Stimulated activated CD4-positive, alpha-beta T cell treated with anti-CD3 and anti-CD28 coated beads, Interleukin-4, amount 100 ng/mL, for 1 hour (primary cell): ENCODE data around the gene RPS18.
"Not testable (repeated sequence)": the region's sequence is repeated elsewhere in the genome, so short reads cannot be mapped to it uniquely, and the experiment has no call there.

Experiments
- DNase-seq: peaks from one replicate; pipeline ENCODE4 v3.0.0-alpha.2; 2020

RPS18 gene

DNA sequence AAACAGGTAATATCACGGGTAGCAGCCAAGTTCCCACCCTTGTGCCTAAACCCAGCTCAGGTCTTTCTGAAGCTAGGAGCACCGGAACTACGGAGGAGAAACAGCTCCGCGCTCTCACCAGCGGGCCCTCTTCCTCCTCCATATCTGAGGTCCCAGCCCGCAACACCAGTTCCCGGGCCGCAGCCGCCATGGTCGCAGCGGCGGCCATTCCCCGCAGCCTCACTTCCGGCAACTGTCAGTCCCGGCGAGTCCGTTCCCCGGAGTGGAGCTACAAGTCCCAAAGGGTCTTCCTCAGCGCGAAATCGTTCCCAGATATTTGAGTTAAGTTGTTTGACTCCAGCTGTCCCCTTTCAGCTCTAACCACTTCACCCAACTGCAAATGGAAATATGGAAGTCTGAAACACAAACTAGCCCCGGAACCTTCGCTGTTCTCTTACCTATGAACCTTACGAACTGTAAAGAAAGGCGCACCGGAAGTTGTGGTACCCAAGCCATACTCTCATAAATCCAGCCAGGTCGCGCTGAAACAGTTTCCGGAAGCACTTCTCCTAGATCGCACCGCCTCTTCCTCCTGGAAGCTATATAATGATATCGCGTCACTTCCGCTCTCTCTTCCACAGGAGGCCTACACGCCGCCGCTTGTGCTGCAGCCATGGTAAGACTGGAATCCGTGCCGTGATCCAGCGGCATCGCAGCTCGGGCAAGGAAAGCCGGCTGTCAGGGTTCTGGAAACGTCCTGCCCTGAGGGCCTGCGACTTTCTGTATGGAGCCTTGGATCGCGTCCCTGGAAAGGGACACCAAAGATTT is at the start of gene RPS18, which contains the start of gene VPS52:
RPS18 (plus strand) TSS at position 608 of the 807 bp plus-strand sequence; CDS start at position 653, 45 bp downstream.
VPS52 (minus strand) TSS at position 409 of the 807 bp plus-strand sequence; CDS start at position 208, 201 bp downstream.
- DNase-seq: peak; percentile 83

DNA sequence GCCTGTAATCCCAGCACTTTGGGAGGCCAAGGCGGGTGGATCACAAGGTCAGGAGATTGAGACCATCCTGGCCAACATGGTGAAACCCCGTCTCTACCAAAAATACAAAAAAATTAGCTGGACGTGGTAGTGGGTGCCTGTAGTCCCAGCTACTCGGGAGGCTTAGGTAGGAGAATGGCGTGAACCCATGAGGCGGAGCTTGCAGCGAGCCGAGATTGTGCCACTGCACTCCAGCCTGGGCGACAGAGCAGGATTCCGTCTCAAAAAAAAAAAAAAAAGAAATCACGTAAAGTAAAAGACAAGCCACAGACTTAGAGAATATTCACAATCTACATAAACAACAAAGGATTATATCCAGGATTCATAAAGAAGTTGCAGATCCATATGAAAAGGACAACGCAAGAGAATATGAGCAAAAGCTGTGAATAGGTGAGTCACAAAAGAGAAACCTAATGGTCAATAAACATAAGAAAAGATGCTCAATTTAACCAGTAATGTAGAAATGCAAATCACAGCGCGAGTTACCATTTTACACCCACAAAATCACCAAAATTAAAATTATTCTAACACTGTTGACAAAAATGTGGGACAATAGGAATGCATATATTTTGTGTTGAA is 45.3 kb upstream of the RPS18 start:
- not testable (repeated sequence) for DNase-seq

DNA sequence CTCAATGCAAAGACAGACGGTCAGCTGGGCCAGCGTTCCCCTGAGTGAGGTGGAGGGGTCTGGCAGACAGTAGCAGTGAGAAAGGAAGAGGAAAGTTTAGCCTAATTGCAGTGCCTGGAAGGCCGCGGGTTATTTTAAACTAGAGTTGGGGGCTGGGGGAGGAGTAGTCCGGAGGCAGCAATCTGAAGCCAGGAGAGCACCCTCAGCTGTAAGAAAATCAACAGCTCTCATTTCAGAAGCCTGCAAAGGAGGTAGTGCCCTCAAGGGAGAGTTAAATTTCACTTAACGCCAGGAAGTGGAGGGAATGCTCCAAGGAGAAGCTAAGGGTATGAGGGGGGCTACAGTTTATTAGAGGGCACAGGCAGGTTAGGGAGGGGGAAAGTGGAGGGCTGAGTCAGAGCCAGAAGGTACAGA is 36.6 kb upstream of the RPS18 start:
- no peak for DNase-seq

DNA sequence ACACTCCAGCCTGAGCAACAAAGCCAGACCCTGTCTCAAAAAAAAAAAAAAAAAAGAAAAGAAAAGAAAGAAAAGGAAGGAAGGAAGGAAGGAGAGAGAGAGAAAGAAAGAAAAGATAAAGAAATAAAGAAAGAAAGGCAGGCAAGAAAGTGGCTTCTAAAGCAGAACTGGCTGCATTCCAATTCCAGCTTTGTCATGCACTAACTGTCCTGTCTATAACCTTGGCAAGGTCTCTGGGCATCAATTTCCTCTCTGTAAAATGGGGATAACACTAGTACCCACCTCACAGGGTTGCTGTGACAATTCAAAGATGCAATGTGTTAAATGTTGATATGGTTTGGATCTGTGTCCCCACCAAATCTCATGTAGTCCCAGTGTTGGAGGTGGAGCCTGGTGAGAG is 35.5 kb upstream of the RPS18 start:
- no peak for DNase-seq

DNA sequence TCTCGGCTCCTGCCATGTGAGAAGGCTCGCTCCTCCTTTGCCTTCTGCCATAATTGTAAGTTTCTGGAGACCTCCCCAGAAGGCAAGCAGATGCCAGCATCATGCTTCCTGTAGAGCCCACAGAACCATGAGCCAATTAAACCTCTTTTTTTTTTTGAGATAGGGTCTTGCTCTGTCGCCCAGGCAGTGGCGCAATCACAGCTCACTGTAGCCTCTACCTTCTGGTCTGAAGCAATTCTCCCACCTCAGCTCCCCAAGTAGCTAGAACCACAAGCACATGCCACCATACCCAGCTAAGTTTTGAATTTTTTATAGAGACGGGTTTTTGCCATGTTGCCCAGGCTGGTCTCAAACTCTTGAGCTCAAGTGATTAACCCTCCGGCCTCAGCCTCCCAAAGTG is 35.0 kb upstream of the RPS18 start:
- no peak for DNase-seq

DNA sequence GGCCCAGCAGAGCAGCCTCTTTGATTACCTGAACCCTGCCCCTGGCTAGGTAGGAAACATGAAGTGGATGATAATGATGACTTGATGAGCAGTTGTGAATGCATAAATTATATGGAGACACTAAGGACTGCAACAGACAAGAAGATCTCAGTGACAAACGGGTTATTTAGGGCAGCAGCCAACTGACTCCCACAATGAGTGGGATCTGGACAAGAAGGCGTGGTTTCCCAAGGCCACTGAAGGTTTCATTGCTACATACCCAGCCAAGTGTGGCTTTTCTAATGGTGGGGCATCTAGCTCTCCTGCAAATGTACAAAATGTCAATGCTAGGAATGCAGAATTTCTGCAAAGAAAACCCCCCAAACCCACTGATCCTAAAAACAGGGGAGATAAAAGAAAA is 34.1 kb upstream of the RPS18 start:
- DNase-seq: no peak

DNA sequence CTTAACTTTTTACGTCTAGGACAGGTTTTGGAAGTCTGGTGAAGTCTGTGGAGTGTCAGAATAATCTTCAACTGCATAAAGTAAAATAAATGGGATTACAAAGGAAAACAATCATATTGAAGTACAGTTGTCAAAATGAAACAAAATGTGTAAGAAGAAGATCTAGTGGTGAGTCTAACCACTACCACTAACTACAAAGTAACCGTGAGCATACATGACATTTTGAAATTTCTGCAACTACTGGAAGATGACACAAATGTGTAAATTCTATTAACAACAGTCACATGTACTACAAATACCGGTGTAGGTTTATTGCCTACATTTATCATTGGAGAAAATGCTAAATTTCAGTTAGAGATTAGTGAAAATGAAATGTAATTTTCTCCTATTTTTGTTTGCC is 29.9 kb upstream of the RPS18 start:
- DNase-seq: no peak

DNA sequence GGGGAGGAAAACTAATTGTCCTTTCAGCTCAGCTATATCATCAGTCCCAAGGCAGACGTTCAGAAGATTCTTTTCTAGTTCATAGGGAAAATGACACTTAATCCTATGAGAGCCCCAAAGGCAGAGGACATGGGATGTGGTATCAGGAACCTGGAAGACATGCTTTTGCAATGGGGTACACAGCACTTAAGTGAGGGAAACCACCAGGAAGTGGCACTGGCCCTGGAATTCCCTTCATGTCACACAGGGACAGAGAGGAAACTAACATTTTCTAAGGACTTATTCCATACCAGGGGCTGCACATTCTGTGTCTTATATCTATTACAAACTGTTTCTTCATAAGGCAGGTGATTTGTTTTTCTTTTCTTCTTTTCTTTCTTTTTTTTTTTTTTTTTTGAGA is 28.4 kb upstream of the RPS18 start:
- no peak for DNase-seq

DNA sequence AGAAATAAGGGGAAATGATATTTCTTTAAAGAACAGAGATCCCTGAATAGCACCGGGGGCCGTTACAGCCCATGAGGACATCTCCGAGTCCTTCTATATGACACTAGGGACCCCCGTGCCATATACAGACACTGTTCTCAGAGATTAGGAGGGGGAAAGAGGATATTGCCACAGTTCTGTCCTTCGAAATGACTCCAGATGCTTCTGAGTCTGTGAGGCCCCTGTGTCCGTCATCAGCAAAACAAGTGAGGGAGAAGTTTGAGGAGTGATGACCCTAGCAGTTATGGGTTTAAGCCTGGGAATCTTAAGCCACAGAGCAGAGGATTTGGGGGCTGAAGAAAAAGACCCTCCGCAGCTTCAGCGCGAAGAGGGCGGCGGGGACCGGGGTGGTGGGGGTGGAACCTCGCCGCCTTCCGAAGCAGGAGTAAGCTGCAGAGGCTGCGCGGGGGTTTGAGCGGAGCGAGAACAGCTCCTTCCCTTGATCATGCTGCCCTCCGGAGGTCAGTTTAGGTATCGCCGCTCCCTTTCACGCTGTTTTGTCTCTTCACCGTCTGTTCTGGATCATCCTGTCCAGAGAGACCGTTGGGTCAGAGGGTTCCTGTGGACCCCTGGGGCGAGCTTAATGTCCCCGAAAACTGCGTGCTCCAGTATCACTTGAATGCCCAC is 23.8 kb upstream of the RPS18 start:
- peak; percentile 93 for DNase-seq

DNA sequence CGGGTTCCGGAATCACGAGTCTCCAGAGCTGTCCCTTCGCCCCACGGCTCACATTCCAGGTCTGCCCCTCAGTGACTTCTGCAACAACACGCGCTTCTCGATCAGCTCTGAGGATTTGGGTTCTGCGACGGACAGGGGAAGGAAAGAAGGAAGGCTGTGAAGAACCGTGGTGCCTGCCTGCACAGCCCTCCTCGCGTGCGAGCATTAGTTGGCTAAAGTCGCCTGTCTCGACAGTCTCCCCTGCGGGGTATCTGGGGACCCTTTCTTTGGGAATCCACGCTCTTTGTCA is 23.3 kb upstream of the RPS18 start:
- no peak for DNase-seq

DNA sequence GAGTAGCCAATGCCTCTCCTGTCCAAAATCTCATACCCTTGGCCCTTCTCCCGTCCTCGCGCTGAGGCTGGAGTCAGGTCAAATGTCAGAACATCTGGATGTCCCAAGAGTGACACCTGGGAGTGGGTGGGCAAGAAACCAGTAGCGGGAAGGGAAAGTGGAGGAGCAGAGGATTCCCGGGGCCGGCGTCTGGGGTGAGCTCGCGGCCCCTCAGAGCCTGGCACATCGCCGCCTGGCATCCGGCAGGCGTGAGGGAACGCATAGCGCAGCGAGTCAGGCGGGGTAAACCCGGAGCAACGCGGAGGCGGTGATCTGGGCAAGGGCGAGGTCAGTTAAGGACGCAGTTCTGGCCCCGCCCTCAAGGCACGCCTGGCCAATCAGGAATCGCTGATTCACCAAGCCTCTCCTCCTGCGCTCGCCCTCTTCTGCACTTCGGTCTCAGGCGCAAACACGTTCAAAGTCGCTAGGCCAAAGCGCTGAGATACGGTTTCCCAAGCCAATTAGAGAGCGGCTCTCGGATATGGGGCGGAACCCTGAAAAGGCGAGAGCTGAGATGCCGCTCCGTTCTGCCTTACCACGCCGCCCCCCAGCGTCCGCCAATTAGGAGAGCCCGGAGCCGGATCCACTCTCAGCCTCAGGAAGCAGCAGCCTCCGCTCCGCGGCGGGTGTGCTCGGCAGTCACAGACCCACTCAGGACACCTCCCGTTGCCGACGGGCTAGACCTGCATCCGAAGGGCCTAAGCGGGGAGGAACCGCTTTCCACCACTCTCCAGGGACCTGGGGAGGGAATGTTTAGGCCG is 22.7 kb upstream of the RPS18 start:
- DNase-seq: peak; percentile 92

DNA sequence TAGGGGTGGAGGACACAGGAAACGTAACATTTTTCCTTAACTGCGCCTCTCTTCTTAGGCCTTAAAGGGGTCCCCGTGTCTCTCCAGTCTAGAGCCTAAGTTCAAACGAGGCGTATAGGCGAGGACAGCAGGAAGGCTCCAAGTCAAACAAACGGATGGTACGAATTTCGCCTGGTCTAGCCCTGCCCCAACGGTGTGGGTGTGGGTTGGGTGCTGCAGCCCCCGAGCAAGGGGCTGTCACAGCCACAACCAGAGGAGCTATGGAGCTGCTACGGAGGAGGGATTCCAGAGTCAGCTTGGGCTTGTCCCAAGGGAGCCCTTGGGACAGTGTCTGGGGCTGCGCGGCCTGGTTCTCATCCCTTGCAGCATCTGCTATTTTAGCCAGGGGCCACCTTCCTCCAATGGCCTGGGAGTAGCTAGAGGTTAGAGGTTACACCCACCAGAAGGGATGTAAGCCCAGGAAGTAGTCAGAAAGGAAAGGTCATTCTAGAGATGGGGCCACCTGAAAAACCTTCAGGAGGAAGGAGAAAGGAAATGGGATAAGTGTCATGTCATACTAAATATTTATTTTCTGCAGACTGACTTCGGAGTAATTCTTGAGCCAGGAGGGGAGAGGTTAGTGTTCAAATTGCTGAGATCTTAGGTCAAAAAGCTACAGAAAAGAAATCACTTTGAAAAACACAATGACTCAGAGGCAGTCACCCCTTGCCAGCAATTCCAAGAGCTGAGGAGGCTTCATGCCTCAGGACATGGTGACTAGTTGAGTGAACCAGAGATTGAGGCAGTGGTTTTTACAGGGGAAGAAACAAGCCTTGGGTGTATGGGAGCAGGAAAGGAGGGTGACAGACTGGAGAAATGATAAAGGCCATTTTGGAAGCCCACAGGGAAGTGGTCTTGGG is 21.9 kb upstream of the RPS18 start:
- no peak for DNase-seq

DNA sequence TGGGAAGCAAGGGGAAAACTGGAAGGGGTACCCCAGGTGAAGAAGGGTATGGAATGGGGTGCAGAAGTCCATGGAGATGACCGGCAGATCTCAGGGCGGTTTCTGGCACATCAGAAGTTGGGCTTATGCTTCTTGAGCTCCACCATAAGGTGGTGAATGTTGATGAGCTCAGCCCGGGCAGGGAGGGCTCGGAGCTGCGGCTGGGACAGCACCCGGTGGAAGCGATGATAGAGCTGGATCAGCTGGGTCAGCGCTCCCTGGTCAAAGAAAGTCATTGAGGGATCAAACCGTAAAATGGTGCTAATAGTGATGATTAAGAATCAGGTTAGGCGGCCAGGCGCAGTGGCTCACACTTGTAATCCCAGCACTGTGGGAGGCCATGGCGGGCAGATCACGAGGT is 21.1 kb upstream of the RPS18 start:
- DNase-seq: no peak

DNA sequence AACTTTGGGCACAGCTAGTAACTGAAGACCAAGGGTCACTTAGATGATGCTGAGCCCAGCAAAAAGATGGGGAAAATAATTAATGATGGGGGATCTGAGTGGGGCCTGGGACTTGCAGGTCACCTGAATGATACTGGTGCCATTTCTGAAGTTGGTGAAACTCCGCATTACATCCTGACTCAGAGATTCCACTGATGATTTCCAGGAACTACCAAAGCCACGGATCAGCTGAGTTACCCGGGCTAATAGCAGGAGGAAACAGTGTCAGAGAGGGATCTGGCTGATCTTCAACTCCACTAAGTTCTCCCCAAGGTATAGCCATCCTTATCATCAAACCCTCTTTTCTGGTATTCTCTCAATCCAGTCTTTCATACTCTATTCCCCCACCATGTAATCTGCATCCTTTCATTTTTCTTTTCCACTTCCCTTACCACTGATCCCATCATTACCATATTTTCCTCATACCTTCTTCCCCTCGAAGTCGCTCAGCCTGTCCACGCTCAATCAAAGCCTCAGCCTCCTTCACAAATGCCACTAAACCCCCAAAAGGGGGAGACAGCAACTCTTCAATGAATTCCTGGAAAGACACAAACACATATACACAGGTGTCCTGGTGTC is 20.4 kb upstream of the RPS18 start:
- no peak for DNase-seq

DNA sequence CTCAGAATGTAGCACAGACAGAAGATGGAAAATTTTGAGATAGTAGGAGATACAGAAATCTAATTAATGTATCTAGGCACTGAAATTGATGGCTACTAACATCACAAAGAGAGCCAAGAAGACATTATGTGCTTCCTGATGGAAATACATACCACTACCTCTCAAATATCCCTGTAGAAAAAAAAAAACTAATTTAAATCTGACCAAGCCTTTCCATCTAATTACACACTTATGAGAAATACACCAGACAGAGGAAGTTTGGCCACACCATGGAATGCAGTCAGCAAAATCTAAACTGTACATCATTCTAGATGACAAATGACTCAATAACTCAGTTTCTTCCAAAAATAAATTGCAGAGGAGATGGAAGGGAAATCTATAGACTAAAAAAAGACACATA is 19.1 kb upstream of the RPS18 start:
- DNase-seq: no peak

DNA sequence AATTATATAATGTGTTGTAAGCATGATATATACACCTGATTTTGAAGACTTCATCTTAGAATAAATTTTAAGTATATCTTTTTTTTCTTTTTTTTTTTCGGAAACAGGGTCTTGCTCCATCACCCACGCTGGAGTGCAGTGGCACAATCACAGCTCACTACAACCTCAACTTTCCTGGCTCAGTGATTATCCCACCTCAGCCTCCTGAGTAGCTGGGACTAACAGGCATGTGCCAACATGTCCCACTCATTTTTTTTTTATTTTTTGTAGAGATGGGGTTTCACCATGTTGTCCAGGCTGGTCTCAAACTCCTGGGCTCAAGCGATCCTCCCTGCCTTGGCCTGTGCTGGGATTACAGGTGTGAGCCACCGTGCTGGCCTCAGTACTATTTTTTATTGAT is 17.3 kb upstream of the RPS18 start:
- no peak for DNase-seq

DNA sequence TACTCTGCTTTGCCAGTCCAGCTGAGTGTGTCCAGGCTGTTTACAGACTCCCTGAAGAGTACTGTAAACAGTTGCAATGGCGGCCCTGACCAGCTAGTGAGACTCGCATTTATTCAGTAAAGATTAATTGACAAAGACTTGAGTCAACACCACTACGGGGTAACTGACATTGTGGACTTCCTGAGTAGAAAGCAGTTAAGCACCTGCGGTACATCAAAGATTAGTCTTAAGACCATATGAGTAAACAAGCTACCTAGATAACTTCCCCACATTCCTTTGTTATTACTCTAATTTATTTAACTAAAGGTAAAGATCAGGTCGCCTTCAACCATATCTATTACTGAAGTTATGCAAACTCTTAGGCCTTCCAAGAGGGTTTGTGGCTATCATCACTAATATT is 12.8 kb upstream of the RPS18 start:
- DNase-seq: no peak

DNA sequence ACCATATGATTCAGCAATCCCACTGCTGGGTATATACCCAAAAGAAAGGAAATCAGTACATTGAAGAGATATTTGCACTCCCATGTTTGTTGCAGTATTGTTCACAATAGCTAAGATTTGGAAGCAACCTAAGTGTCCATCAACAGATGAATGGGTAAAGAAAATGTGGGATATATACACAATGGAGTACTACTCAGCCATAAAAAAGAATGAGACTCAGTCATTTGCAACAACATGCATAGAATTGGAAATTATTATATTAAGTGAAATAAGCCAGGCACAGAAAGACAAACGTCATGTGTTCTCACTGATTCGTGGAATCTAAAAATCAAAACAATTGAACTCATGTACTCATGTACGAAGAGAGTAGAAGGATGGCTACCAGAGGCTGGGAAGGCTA is 9.4 kb upstream of the RPS18 start:
- not testable (repeated sequence) for DNase-seq

DNA sequence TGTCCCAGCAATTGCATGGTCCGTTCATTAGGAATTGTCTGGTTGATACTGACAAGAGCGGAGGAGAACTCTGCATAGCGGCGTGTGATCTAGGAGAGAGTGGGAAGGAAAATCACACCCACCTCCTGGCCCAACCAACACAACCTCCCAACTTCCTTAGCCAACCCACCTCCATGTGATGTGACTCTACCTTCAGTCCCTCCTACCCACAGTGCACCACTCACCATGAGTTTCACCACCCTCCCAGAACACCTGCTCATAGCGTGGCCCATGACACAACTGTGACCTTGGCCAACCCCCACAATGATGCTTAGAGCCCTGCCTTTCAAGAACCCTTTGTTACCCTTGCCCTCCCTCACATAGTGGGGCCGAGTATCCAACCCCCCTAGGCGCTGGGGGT is 7.9 kb upstream of the RPS18 start:
- DNase-seq: no peak

DNA sequence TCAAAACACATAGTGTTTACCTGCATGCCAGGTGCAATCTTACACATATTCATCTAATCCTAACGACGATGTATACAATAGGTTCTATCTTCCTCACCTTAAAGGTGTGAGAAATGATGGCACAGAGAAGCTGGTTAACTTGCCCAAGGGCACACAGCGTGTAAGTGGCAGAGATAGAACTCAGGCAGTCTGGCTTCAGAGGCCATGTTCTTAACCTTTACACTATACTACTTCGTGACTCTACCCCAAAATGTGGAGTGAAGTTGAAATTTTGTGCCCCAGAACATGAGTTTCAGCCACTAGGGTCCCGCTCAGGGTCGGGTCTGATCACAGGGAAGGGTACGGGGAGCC is 783 bp upstream of the RPS18 start:
- no peak for DNase-seq

DNA sequence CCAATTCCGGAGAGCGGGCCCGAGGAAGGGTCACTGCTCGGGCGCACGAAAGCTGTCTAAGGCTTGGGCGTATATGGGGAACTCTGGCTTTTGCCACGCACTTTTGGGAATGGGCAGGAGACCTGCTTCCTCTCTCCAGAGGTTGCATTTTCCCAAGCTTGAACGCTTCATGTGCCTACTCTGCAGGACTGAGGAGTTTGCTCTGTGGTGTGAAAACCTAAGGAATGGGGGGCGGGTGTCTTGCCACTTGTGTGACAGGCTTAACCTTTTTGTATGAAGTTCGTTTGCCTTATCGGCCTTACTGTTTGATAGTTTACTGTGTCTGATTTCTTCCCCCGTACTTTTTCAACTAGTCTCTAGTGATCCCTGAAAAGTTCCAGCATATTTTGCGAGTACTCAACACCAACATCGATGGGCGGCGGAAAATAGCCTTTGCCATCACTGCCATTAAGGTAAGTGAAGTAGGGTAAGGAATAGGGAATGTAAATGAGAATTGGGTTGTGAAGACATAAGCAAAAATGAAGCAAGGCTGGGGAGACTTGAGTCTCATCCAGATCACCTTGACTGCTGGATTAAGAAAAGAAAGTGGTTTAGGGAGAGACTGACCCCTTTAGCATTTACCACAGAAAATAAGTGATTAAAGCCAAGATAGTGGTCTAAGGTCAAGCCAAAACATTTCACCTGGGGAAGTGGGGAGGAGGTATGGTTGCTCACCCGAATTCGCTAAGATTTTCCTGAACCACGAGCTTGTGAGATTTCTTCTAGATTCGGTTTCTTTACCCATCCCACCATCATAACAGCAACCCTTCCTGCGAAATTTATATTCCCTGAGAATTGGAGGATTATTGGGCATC is 627 bp downstream of the RPS18 start:
- DNase-seq: no peak
